NCI-H2107 treated with DMSO at 0.1 percent for 48 hours (cell line): ENCODE measurements around the gene GAL3ST2.
"Not testable (repeated sequence)": the region's sequence is repeated elsewhere in the genome, so short reads cannot be mapped to it uniquely, and the experiment has no call there.

Source experiments
- DNase-seq: peaks from one replicate; lab custom pipeline; 2025; ENCODE audit not compliant: unreplicated experiment; lab: John Stamatoyannopoulos, UW

The GAL3ST2 gene

GRCh38 chr2:241767464-241768250 is 9.0 kb upstream of the GAL3ST2 start:
- DNase-seq: no peak

GRCh38 chr2:241768251-241768711 is 8.3 kb upstream of the GAL3ST2 start:
- no peak for DNase-seq

- DNase-seq: no peak
These were observed 7.8 kb upstream of the GAL3ST2 start for GRCh38 chr2:241768850-241769249.

- DNase-seq: no peak
These were observed 6.8 kb upstream of the GAL3ST2 start for GRCh38 chr2:241769819-241770184.

- DNase-seq: no peak
These were observed 6.3 kb upstream of the GAL3ST2 start for GRCh38 chr2:241770185-241770935.

GRCh38 chr2:241770936-241771285 is 5.7 kb upstream of the GAL3ST2 start:
- no peak for DNase-seq

- no peak for DNase-seq
These were observed 5.1 kb upstream of the GAL3ST2 start for GRCh38 chr2:241771286-241772062.

GRCh38 chr2:241772063-241772499 is 4.5 kb upstream of the GAL3ST2 start:
- no peak for DNase-seq

GRCh38 chr2:241773511-241774418 is 2.9 kb upstream of the GAL3ST2 start:
- DNase-seq: no peak

- DNase-seq: no peak
These were observed 2.0 kb upstream of the GAL3ST2 start for GRCh38 chr2:241774419-241775222.

GRCh38 chr2:241775223-241776177 is 1.1 kb upstream of the GAL3ST2 start:
- DNase-seq: no peak

- no peak for DNase-seq
These were observed 606 bp downstream of the GAL3ST2 start for GRCh38 chr2:241777170-241777685.

GRCh38 chr2:241777686-241778627 is 1.3 kb downstream of the GAL3ST2 start:
- DNase-seq: no peak

- no peak for DNase-seq
These were observed 4.4 kb downstream of the GAL3ST2 start for GRCh38 chr2:241780939-241781569.

- not testable (repeated sequence) for DNase-seq
These were observed 5.4 kb downstream of the GAL3ST2 start for GRCh38 chr2:241782053-241782452.

- DNase-seq: no peak
These were observed 11.5 kb downstream of the GAL3ST2 start for GRCh38 chr2:241788135-241788534.

- DNase-seq: no peak
These were observed 11.9 kb downstream of the GAL3ST2 start for GRCh38 chr2:241788572-241788971.
